HepG2 (cell line): ENCODE results near the gene MAGIX. TPM values are rescaled to one million over a fixed set of nuclear protein-coding genes. Genes with fewer than 3 reads are reported as not detected.
A peak's percentile ranks its signal among the peaks of the same experiment; 100 is the strongest.

ENCODE experiments used
- ATAC-seq: fragments of 200-7000 bp; cut with Tn5 transposase; 3 replicates; pipeline ENCODE4 v1.9.1; 2020; ENCODE audit warnings: mild to moderate bottlenecking, moderate library complexity
- BruUV-seq: library from RNA; stranded (reverse); fragments of 400-500 nt; replicated peaks from 2 replicates; lab custom pipeline; 2021; lab: Mats Ljungman, UMichigan
- CTCF ChIA-PET: fragments of 300-600 bp; formaldehyde crosslinking; extraction: SDS; loops from one replicate; lab custom pipeline; 2021; ENCODE audit warnings: low total read pairs, inconsistent platforms, low intra/inter-chr PET ratio; lab: Yijun Ruan, JAX
- POLR2A ChIA-PET: fragments of 350-600 bp; sonication (Branson Sonifier 250); formaldehyde crosslinking; loops from one replicate; lab custom pipeline; 2020; ENCODE audit warnings: antibody characterized with exemption, inconsistent platforms; lab: Yijun Ruan, JAX
- DNase-seq: peaks from one replicate; pipeline ENCODE4 v3.0.0-alpha.2; 2015; ENCODE audit warnings: low spot score
- FAIRE-seq: peaks from 3 replicates; lab custom pipeline; 2011; peaks lifted over from hg19 to GRCh38; lab: Jason Lieb, UNC
- H2AFZ ChIP-seq: one replicate; pipeline ENCODE4 v1.6.1; 2011; ENCODE audit warnings: low read length, inconsistent platforms
- H3K27ac ChIP-seq: fragments of 300-600 bp; 3 replicates; pipeline ENCODE4 v1.8.0; 2011; ENCODE audit warnings: mixed run types, mild to moderate bottlenecking, mixed read lengths, low read length, inconsistent platforms; ENCODE audit not compliant: insufficient read depth; ENCODE audit errors: extremely low read length
- H3K27me3 ChIP-seq, 2 experiments: fragments of 200-600 bp in 1 of 2; 2 replicates in 1 of 2; 3 replicates in 1 of 2; pipeline versions ENCODE4 v1.6.0 to v1.8.0; 2011; ENCODE audit warnings: low read length in 2 of 2, mild to moderate bottlenecking in 2 of 2, moderate library complexity in 2 of 2, inconsistent platforms in 1 of 2; ENCODE audit not compliant: insufficient read depth in 2 of 2, control insufficient read depth in 1 of 2
- H3K36me3 ChIP-seq, 2 experiments: fragments of 200-600 bp in 1 of 2; replicated peaks in 1 of 2; 2 replicates in 1 of 2; 3 replicates in 1 of 2; pipeline versions ENCODE4 v1.5.1 to v1.8.0; 2011; ENCODE audit warnings: low read length in 2 of 2, inconsistent platforms in 1 of 2; ENCODE audit not compliant: insufficient read depth in 2 of 2, control insufficient read depth in 1 of 2
- H3K4me1 ChIP-seq: 2 replicates; pipeline ENCODE4 v1.5.1; 2012; ENCODE audit warnings: low read length, inconsistent platforms; ENCODE audit not compliant: insufficient read depth
- H3K4me2 ChIP-seq: 2 replicates; pipeline ENCODE4 v1.6.0; 2011; ENCODE audit warnings: low read depth, low read length, inconsistent platforms
- H3K4me3 ChIP-seq, 3 experiments: fragments of 200-600 bp in 1 of 3; sonication (generic), shearing (Covaris generic) in 1 of 3; replicated peaks in 1 of 3; 2 replicates each; pipeline ENCODE4 v1.5.1; 2011 to 2016; ENCODE audit warnings: low read length in 3 of 3, inconsistent platforms in 2 of 3, low read depth in 2 of 3, mild to moderate bottlenecking in 2 of 3, control low read depth in 1 of 3, mixed read lengths in 1 of 3; ENCODE audit not compliant: insufficient read depth in 1 of 3
- H3K79me2 ChIP-seq: one replicate; pipeline ENCODE4 v1.6.1; 2011; ENCODE audit warnings: low read length, inconsistent platforms; ENCODE audit not compliant: insufficient read depth
- H3K9ac ChIP-seq: 2 replicates; pipeline ENCODE4 v1.6.0; 2011; ENCODE audit warnings: mild to moderate bottlenecking, low read depth, low read length, inconsistent platforms; ENCODE audit not compliant: insufficient read depth
- H3K9me3 ChIP-seq: 2 replicates; pipeline ENCODE4 v1.5.1; 2012; ENCODE audit warnings: mild to moderate bottlenecking, low read length
- H4K20me1 ChIP-seq: 2 replicates; pipeline ENCODE4 v1.6.0; 2011; ENCODE audit warnings: inconsistent platforms, mild to moderate bottlenecking, low read length, moderate library complexity; ENCODE audit not compliant: insufficient read depth
- GABPA ChIP-seq, 2 experiments: IDR thresholded peaks; 2 replicates each; pipeline ENCODE4 v1.6.1; 2011 to 2016; ENCODE audit warnings: low read depth in 2 of 2, low read length in 1 of 2, missing biosample characterization in 1 of 2, missing genetic modification characterization in 1 of 2
- HMGA1 ChIP-seq: sonication (generic); formaldehyde crosslinking; conservative IDR thresholded peaks from 2 replicates; pipeline ENCODE4 v1.4.0; 2020; ENCODE audit warnings: missing genetic modification reagents
- PLRG1 ChIP-seq: fragments of 450-650 bp; conservative IDR thresholded peaks from 2 replicates; pipeline ENCODE4 v1.6.1; 2016
- POLR2G ChIP-seq: fragments of 200-400 bp; formaldehyde crosslinking; IDR thresholded peaks from 2 replicates; pipeline ENCODE4 v1.6.1; 2018; ENCODE audit warnings: mild to moderate bottlenecking, low read depth, low read length, moderate library complexity
- STAG1 ChIP-seq: sonication (generic); formaldehyde crosslinking; IDR thresholded peaks from 2 replicates; pipeline ENCODE4 v1.4.0; 2020; ENCODE audit warnings: missing genetic modification reagents
- ZNF253 ChIP-seq: sonication (generic); formaldehyde crosslinking; IDR thresholded peaks from 2 replicates; pipeline ENCODE4 v1.8.0; 2022; ENCODE audit warnings: mild to moderate bottlenecking, missing genetic modification reagents, borderline replicate concordance
- ZNF263 ChIP-seq: sonication (generic); formaldehyde crosslinking; IDR thresholded peaks from 2 replicates; pipeline ENCODE4 v1.4.0; 2020; ENCODE audit warnings: missing genetic modification reagents
- ZNF746 ChIP-seq: sonication (generic); formaldehyde crosslinking; IDR thresholded peaks from 2 replicates; pipeline ENCODE4 v1.8.0; 2022; ENCODE audit warnings: mild to moderate bottlenecking, missing genetic modification reagents
- WGBS: methylation state at CpG from one replicate; pipeline ENCODE4 v1.1.6; 2017; ENCODE audit warnings: low lambda C conversion rate; 5-methylcytosine and 5-hydroxymethylcytosine counted together
- in situ Hi-C: cut with HindIII; loops from 2 replicates; pipeline ENCODE4 v1.10.0; 2017; ENCODE audit warnings: low pct_unique_long_range_greater_than_20kb; ENCODE audit not compliant: extremely low pct_ligation_motif_present
- intact Hi-C: fragments of 100-400 bp; cut with micrococcal nuclease; formaldehyde crosslinking; loops from one replicate; pipeline ENCODE4 v1.10.0; 2022; ENCODE audit not compliant: unreplicated experiment
- polyA plus RNA-seq, 8 experiments: library from polyadenylated mRNA; depleted of rRNA in 3 of 8; stranded (reverse) in 7 of 8; unstranded in 1 of 8; fragments of >200 nt; fragmentation: Illumina TruSeq in 4 of 8; extraction: Trizol in 4 of 8; gene quantifications; 2 replicates each; pipeline versions ENCODE4 v1.2.1 to v1.2.3, GENCODE V29; 2011 to 2016; ENCODE audit warnings: low read depth in 4 of 8, missing spikeins in 1 of 8, mixed read lengths in 1 of 8; ENCODE audit not compliant: insufficient read depth in 1 of 8
- total RNA-seq, 5 experiments: library from RNA; depleted of rRNA; stranded (reverse); fragments of >200 nt; fragmentation: Illumina TruSeq; extraction: Trizol; gene quantifications; 2 replicates each; pipeline ENCODE4 v1.2.3, GENCODE V29; 2016; ENCODE audit warnings: low read depth in 1 of 5
- TF ChIP-seq, protein P1 (sequence below): sonication (generic); formaldehyde crosslinking; conservative IDR thresholded peaks from 2 replicates; pipeline ENCODE4 v1.4.0; 2020; ENCODE audit warnings: missing genetic modification reagents
- TF ChIP-seq, protein P2 (sequence below): sonication (generic); formaldehyde crosslinking; IDR thresholded peaks from 2 replicates; pipeline ENCODE4 v1.8.1; 2022; ENCODE audit warnings: low read depth, mild to moderate bottlenecking, missing genetic modification reagents
- TF ChIP-seq, protein P3 (sequence below), 2 experiments: IDR thresholded peaks; 2 replicates each; pipeline ENCODE4 v1.6.1; 2011 to 2012; ENCODE audit warnings: low read length in 2 of 2, borderline replicate concordance in 1 of 2, low read depth in 1 of 2, mild to moderate bottlenecking in 1 of 2, moderate library complexity in 1 of 2
- TF ChIP-seq, protein P4 (sequence below): sonication (generic); formaldehyde crosslinking; IDR thresholded peaks from 2 replicates; pipeline ENCODE4 v1.5.0; 2020; ENCODE audit warnings: mild to moderate bottlenecking, missing genetic modification reagents, borderline replicate concordance

The MAGIX gene
- total and polyA plus RNA-seq, 2 of the 13 experiments (the other 11 are each of a cell fraction or from before 2014, with no cell fraction given) = 0.63 to 1.2 TPM

DNA sequence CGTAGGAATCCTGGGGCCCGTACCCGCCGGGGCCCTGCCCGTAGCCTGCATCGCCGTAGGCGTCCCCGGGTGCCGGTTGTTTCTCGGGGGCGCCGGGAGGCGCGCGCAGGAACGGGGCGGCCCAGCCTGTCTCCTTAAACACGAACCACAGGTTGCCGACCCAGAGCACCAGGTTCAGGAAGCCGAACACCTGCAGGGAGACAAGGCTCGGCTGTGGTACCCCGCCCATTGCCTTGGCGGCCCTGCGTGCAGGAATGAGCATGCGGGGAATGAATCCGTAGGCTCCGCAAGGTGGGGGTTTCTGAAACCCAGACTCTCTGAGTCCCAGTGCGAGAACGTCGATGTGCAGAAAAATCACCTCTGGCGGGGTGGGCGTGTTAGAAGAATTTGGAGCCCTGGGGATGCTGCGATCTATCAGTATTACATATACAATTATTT, 29.0 kb downstream of the MAGIX start:
- peak overlapping the region; percentile 65 for H3K4me2 ChIP-seq
- H3K4me3 ChIP-seq = peak overlapping the region; percentile 64 to 80 (median 78); a peak in 5 of 6 replicates
- no peaks in the 10 kb centered on the region for H3K9me3 ChIP-seq
- ChIA-PET CTCF (no interaction called here), POLR2A (interaction anchor here (0.8 to 1.7 kb wide), 19 partner anchors 9 to 687 kb away, joined by 3 to 21 read pairs (median 5); partner anchors contain the start of genes CCDC22, HDAC6, PPP1R3F and PQBP1)
- H3K36me3 ChIP-seq = no peaks in the 10 kb centered on the region
- H2AFZ ChIP-seq = no peak overlapping the region
- DNase-seq (no peak), ATAC-seq (no peak; the same call in 1 of the 3 replicates), FAIRE-seq (no peak)
- BruUV-seq = TSS peak; percentile 91
- WGBS = 12% methylated on average over 8 of the region's 34 CpGs
- in situ Hi-C loops = no loop called here
- H3K27ac ChIP-seq = peak overlapping the region; percentile 84
- no peaks in the 10 kb centered on the region for H3K79me2 ChIP-seq
- intact Hi-C loops = loop anchor here (5.0 kb wide), 1 partner anchor 76 kb away; the partner anchor contains the start of gene PPP1R3F
- no peaks in the 10 kb centered on the region for H4K20me1 ChIP-seq
- H3K27me3 ChIP-seq = no peaks in the 10 kb centered on the region
- H3K9ac ChIP-seq = peak overlapping the region; percentile 86
- peaks cover 58% of the 10 kb centered on the region for H3K4me1 ChIP-seq
- TF ChIP-seq GABPA (IDR thresholded peaks at IDR 0.05; ENCODE audit: low read depth, low read length) = no peak
- TF ChIP-seq GABPA (CRISPR knock-in tag; IDR thresholded peaks at IDR 0.05; ENCODE audit: low read depth) = no peak
- no peak for TF ChIP-seq ZNF263
- TF ChIP-seq, protein P1, sequence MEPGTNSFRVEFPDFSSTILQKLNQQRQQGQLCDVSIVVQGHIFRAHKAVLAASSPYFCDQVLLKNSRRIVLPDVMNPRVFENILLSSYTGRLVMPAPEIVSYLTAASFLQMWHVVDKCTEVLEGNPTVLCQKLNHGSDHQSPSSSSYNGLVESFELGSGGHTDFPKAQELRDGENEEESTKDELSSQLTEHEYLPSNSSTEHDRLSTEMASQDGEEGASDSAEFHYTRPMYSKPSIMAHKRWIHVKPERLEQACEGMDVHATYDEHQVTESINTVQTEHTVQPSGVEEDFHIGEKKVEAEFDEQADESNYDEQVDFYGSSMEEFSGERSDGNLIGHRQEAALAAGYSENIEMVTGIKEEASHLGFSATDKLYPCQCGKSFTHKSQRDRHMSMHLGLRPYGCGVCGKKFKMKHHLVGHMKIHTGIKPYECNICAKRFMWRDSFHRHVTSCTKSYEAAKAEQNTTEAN (CRISPR knock-in tag) = no peak
- TF ChIP-seq ZNF746 (CRISPR knock-in tag) = no peak
- no peak for TF ChIP-seq STAG1 (CRISPR knock-in tag)
- TF ChIP-seq, protein P2, sequence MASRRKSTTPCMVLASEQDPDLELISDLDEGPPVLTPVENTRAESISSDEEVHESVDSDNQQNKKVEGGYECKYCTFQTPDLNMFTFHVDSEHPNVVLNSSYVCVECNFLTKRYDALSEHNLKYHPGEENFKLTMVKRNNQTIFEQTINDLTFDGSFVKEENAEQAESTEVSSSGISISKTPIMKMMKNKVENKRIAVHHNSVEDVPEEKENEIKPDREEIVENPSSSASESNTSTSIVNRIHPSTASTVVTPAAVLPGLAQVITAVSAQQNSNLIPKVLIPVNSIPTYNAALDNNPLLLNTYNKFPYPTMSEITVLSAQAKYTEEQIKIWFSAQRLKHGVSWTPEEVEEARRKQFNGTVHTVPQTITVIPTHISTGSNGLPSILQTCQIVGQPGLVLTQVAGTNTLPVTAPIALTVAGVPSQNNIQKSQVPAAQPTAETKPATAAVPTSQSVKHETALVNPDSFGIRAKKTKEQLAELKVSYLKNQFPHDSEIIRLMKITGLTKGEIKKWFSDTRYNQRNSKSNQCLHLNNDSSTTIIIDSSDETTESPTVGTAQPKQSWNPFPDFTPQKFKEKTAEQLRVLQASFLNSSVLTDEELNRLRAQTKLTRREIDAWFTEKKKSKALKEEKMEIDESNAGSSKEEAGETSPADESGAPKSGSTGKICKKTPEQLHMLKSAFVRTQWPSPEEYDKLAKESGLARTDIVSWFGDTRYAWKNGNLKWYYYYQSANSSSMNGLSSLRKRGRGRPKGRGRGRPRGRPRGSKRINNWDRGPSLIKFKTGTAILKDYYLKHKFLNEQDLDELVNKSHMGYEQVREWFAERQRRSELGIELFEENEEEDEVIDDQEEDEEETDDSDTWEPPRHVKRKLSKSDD (CRISPR knock-in tag) = no peak
- TF ChIP-seq PLRG1 = no peak
- TF ChIP-seq ZNF253 (CRISPR knock-in tag) = no peak
- no peak for TF ChIP-seq HMGA1 (CRISPR knock-in tag)
- peak; percentile 18; the same call in 1 of the 2 replicates for TF ChIP-seq POLR2G
- TF ChIP-seq, protein P3, sequence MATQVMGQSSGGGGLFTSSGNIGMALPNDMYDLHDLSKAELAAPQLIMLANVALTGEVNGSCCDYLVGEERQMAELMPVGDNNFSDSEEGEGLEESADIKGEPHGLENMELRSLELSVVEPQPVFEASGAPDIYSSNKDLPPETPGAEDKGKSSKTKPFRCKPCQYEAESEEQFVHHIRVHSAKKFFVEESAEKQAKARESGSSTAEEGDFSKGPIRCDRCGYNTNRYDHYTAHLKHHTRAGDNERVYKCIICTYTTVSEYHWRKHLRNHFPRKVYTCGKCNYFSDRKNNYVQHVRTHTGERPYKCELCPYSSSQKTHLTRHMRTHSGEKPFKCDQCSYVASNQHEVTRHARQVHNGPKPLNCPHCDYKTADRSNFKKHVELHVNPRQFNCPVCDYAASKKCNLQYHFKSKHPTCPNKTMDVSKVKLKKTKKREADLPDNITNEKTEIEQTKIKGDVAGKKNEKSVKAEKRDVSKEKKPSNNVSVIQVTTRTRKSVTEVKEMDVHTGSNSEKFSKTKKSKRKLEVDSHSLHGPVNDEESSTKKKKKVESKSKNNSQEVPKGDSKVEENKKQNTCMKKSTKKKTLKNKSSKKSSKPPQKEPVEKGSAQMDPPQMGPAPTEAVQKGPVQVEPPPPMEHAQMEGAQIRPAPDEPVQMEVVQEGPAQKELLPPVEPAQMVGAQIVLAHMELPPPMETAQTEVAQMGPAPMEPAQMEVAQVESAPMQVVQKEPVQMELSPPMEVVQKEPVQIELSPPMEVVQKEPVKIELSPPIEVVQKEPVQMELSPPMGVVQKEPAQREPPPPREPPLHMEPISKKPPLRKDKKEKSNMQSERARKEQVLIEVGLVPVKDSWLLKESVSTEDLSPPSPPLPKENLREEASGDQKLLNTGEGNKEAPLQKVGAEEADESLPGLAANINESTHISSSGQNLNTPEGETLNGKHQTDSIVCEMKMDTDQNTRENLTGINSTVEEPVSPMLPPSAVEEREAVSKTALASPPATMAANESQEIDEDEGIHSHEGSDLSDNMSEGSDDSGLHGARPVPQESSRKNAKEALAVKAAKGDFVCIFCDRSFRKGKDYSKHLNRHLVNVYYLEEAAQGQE (IDR thresholded peaks at IDR 0.05; ENCODE audit: borderline replicate concordance in 1 of 2, low read depth in 1 of 2, low read length in 2 of 2) = no peak
- TF ChIP-seq, protein P4, sequence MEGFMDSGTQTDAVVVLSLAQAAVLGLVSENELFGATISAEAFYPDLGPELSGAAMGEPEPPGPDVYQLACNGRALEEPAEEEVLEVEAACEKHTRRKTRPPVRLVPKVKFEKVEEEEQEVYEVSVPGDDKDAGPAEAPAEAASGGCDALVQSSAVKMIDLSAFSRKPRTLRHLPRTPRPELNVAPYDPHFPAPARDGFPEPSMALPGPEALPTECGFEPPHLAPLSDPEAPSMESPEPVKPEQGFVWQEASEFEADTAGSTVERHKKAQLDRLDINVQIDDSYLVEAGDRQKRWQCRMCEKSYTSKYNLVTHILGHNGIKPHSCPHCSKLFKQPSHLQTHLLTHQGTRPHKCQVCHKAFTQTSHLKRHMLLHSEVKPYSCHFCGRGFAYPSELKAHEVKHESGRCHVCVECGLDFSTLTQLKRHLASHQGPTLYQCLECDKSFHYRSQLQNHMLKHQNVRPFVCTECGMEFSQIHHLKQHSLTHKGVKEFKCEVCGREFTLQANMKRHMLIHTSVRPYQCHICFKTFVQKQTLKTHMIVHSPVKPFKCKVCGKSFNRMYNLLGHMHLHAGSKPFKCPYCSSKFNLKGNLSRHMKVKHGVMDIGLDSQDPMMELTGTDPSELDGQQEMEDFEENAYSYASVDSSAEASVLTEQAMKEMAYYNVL (CRISPR knock-in tag) = 0 out of 2 replicates have a peak, but pooled peaks have one; percentile 23
